NCI-H526 (cell line): ENCODE results near the gene SHQ1.
A peak's percentile ranks its signal among the peaks of the same experiment; 100 is the strongest.
"Not testable (repeated sequence)": the region's sequence is repeated elsewhere in the genome, so short reads cannot be mapped to it uniquely, and the experiment has no call there.

ENCODE experiments used
- DNase-seq, 2 experiments: peaks; one replicate each; lab custom pipeline; 2025; lab: John Stamatoyannopoulos, UW

Gene SHQ1

DNA sequence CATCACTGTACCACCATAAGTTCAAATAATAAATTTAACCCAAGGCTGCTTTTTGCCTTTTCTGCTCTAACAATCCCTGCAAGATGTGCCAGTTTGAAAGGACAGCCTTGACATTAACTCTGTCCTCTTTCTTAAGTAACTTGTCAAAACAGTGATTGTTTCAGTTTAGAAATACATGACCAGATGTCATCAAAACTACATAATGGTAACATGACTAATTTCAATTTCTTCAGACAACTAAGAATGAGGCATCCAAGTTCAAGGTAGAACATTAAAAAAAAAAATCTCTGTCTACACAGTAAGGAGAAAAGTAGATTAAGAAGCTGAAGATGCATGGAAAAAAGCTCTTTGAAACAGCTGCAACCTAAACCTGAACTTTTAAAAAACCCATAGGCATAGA, 47.4 kb downstream of the SHQ1 start:
- no peak for DNase-seq

DNA sequence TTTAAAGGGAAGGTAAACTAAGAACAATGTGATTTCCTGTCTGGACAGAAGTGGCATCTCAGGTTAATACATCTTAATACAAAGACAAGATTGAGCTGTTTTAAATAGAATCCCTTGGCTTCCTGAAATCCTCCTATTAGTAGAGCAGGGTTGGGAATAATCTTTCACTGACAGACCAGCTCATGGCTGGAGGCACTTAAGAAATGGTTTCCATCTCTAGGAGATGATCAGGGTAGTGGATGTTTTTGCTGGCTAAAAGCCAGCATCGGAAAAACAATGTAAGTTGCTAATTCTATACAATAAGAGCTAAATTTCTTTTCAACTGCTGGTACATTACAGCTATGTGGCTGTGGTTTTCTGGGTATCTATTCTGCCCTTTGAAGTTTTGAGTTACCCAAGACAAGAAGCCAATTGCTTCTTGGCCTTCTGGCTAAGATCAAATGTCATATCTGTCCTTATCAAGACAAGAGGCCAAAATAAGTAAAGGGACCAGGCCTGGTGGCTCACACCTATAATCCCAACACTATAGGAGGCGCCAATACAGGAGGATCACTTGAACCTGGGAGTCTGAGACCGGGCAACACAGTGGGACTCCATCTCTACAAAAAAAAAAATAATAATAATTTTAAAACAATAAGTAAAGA, 49.6 kb downstream of the SHQ1 start:
- DNase-seq: no peak

DNA sequence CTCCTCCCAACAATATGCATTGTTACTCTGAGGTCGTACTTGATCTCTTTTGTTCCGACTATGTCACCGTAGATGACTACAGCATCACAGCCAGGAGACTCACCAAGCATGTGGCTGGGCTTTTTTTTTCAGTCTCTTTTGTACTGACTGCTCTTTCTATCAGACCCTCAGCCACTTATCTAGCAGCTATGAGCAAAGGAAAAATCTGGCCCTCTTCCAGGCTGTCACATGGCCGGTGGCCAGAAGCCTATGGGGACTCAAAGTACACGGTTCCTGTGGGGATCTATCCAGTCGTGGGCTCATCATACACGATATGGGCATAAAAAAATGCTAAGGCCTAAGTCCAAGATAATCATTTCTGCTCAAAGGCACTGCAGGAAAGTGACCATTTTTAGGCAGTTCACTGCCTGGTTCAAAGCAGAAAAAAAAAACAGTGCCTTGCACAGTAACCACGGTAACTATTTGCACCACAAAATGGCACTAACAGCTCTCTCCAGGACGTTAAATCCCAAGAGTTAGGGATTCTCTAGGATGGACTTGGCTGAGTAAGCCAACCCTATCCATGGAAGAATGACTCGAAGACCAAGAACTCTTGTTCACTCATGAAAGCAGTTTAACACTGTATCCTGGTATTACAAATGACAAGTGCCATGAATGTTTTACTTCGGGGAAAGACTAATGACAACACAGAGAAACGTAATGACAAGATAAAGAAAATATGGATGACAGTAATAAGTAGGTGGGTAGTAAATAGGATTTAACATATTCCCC, 50.3 kb downstream of the SHQ1 start:
- no peak for DNase-seq

DNA sequence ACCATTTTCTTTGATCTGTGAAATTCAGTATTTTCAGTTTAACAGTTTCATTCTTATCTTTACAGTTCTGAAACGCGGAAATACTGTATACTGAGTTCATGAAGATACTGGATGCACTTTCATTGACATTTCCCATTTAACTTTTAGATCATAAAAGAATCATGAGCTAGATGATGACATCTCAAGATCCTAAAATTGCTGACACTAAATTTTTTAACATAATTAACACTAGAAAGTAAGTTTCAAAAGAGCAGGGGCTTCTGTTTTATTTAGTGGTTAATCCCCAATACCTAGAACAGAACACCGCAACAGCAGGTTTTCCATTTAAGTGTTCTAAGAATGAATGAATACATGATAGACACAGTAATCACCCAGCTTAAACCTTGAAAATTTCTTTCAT, 54.2 kb downstream of the SHQ1 start:
- DNase-seq: no peak

DNA sequence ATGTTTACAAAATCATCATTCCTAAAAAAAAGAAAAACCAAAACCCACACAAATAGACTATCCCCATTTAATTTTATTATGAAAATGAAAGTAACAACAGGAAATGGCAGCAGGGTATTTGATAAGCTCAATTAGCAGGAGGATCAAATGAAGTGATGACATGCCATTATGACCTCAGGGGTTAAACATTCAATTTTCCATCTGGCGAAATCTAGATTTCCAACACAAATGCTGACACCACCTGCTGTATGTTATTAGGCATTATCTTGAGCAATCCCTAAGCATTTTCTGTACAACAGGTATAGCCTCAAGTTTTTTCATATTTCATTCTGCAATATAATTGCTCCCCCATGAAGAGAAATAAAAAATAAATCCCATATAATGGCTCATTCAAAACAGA, 57.1 kb downstream of the SHQ1 start:
- no peak for DNase-seq

DNA sequence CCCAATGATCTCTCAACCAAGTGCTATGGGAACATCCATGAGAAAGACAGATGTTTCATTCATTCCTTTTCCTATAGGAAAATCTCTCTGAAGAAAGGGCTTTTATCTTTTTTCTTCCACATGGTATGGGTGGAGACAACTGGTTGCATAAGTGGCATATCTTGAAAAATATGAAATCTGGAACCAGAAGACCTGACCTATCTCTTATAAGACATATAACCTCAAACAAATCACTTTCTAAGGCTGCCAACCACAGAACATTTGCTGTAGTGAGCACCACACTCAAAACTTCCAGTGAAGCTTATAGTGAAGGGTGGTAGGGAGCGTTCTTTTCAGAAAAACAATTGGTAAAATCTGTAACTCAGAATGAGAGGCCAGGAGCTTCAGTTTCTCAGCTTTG, 58.5 kb downstream of the SHQ1 start:
- no peak for DNase-seq

DNA sequence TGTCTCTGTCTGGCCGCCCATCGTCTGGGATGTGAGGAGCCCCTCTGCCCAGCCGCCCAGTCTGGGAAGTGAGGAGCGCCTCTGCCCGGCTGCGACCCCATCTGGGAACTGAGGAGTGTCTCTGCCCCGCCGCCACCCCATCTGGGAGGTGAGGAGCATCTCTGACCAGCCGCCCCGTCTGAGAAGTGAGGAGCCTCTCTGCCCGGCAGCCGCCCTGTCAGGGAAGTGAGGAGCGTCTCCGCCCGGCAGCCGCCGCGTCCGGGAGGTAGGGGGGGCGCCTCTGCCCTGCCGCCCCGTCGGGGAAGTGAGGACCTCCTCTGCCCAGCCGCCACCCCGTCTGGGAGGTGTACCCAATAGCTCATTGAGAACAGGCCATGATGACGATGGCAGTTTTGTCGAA, 60.0 kb downstream of the SHQ1 start:
- not testable (repeated sequence) for DNase-seq

DNA sequence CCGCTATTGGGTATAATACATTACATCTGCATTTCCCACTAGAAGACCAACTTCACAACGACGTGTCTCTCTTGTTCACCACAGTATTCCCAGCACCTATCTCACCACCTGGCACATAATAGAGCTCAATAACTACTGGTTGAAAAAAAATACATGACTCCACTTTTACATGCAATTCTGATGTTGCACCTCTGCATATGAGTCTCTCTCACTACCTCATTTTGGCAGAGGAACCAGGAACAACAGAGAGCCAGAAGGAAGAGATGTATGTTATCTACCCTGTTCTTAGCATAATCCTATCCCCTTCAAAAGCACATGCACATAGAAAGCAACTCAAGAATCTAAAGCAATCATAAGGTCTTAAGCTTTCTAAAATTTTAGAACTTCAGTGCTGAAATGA, 61.6 kb downstream of the SHQ1 start:
- DNase-seq: no peak

DNA sequence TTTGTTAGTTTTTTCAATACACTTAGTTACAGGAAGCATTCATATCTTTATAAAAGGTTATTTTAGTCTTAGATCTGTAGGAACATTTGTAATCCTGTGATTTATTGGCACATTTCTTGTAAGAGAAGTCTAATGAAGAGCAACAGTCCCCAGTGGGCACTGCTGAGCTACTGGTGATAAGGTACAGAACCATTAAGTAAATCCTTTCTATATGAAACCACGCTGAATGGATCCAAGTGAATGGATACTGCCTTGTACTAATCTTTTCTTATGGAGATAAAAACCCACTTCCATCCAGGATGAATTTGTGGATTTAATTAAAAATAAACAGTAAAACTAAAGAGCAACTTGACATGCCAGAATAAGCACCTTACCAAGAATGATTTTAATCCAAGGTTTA, 64.0 kb downstream of the SHQ1 start:
- no peak for DNase-seq

DNA sequence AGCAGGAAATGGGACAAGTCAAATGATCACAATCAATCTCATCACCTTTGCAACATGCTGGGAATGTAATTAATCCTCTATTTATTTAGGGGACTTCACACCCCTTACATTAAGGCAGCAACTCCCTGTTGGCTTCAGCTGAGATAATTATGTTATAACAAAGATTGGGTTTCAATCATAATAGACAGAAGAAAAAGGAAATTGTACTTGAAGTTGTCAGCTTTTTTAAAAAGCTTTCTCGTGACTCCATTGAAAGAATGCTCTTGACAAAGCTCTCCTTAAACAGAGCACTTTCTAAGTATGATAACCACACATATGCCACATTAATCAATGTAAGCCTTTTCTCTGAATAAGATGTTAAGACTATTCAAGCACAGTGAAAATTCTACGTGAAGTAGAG, 65.7 kb downstream of the SHQ1 start:
- no peak for DNase-seq

DNA sequence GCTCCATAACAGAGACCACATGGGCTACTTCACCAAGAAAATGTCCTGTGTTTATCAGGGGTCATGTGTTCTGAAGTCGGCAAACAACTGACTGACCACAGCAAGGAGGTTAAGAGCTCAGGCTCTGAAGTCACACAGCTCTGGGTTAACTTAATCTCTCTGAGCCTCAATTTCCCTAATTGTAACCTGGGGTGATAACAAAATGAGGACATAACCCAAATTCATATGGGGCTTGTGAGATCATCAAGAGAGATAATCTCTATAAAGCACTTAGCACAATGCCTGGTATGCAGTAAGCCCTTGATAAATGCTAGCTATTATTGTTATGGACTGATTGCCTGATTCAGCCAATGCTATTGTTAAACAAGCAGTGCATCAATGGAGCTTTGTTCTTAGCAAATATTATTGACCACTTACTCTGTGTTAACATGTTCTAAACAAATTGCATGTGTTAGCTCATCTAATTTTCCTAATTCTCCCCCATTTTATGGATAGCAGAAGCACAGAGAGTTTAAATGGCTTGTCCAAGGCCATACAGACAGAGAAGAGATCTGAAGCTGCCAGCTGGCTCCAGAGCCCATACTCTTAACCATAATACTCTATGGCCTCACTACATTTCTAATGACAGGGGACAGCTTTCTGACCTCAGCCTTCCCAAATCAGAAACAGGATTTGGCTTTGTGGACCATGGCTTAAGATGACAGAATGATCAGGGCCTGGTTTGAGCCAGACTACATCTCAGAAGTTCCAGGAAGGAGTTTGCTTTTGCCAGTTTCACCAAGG, 78.3 kb downstream of the SHQ1 start:
- no peak for DNase-seq

DNA sequence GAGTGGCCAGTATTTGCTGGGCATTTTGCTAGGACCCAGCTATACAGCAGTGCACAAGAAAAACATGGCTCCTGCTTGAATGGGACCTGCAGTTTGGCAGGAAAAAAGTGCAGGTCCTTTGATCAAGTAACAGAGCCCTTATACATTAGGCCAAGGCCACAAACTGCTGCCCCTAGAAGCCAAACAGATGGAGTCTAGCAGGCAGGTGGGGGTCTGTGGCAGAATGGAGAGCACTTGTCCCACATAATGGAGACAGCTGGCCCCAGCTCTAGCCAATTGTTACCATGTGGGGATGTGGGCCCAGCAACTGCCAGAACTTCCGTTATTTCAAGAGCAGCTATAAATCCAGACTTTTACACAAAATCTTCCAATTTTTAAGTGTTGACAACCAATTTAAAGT, 79.3 kb downstream of the SHQ1 start:
- DNase-seq: no peak

DNA sequence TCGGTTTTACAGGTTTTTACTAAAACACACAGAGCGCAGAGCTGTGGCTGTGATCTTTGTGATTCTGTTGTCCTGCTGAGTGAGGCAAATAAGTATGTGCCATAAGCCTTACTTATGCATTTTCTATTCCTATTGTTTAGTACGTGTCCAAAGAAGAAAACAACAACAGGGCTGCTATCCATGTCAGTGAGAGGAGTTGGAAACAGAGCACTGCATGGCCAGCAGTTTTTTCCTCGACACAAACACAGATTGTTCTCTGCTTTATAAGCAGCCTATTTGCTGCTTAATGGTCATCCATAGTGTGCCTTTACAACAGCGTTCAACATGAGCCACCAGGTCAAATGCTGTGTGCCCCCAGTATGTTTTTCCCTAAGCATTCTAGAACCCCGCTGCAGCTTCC, 79.8 kb downstream of the SHQ1 start:
- no peak for DNase-seq

DNA sequence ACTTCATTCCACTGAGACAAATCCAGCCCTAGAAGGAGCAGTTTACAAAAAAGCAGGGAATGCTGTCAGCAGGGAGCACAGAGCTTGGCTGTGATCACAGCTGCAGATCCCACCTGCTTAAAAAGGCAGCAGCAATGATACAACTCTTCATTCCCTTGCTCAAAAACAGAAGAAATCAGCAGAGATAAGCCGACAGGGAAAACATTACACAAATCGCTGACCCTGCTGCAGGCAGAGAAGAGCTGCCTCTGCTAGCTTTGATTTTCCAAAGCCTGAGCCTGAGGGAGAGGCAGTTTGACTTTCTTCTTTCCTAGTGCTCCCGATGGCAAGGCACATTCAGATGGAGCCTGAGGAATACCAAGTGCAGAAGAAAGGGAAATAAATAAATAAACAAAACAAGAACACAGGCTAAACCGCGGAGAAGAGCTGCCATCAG, 80.2 kb downstream of the SHQ1 start:
- DNase-seq: no peak

DNA sequence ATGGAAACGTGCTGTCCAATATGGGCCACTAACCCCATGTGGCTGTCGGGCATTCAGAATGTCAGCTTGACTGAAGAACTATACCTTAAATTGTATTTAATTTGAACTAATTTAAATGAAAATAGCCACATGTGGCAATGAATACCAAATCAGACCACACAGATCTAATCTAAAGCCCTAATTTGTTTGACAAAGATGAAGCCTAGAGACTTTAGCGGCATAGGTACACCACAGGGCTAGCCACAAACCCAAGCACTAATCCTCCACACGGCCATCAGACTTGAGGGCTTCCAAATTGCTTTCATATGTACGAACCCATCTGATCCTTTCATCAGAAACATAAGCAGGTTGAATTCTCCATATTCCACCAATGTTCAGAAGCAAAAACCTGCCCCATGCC, 81.4 kb downstream of the SHQ1 start:
- no peak for DNase-seq

DNA sequence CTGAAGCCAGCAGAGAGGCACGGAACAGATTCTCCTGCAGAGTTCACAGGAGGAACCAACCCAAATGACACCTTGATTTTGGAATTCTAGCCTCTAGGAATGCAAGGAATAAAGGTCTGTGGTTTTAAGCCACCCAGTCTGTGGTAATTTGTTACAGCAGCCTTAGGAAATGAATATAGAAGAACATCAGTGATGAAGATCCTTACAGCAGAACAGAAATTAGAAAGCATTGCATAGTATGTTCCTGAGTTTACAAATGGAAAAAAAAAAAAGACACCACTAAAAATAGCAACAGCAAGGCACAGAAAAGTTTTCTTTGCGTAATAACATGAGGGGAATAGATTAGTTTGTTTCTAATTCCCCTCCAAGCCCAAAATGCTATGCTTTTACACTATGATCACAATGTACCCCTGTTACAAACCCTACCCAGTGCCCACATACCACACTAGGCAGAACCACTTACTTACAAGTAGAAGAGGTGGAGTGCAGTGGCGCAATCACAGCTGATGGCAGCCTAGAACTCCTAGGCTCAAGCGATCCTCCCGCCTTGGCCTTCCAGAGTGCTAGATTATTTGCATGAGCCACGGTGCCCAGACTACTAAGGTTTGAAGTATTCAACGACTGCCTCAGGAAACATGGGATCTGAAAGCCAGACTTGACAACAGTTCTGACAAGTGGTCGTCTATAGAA, 84.3 kb downstream of the SHQ1 start:
- peak in 1 of 2 experiments; percentile 16 for DNase-seq

DNA sequence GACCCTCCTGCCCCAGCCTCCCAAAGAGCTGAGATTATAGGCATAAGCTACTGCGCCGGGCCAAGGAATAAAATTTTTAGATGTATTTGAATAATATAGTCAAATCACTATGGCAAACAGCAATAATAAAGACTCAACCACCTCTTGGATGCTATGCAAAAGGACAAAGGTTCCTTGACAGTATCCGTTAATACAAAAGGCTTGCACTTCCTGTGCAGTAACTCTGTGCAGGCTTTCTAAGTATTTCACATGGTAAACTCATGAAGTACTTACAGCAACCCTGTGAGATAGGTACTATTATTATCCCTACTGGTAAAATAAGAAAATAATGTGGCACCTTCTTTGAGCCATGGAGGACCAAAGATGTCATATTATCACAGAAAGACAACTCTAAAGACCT, 86.8 kb downstream of the SHQ1 start:
- peak; percentile 25 to 44 for DNase-seq

DNA sequence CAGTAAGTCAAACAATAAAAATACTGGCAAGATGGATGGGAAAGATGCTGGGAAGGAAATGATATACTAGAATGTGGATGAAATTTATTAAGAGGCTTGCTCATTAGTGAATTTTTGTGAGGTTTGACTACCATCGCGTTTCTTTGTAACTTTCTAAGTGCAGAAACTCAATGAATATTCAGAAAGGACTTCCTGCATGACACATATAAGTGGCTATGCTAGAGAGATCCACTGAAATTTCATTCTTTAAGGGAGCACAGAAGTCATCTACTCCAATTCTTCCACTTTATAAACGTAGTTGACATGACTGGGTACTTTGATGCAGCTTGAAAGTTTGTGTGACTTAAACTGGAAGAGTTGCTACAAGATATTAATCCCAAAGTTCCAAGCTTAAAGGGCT, 88.0 kb downstream of the SHQ1 start:
- DNase-seq: no peak

DNA sequence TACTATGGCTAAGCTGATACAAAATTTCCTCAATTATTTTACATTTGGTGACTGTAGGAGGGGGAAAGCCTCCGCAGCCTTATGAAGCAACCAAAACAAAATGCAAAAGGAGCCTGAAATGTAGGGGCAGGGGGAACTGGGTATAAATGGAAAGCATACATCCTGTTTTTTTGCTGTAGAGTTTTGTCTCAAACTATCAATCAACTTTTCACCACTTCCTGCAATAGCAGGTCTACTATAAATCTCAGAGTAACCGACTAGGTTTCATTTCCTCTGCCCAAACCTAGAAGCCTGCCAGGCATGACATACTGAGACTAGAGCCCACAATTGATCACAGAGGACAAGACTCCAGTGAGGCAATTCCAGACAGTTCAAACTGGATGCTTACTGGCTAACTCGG, 91.3 kb downstream of the SHQ1 start:
- no peak for DNase-seq

DNA sequence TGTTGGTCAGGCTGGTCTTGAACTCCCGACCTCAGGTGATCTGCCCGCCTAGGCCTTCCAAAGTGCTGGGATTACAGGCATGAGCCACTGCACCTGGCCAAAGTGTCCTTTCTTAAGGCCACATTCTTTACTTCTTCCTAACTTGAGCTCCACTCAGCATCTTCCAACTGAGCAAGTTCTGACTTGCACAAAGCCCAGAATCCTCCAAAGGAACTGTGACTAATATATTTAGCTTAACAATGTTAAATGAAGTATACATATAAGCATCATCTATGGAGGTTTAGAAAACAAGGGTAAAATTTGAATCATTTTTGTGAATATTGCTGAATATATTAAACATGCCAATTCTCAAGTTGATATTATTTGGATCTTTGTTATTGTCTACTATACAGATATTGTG, 93.7 kb downstream of the SHQ1 start:
- no peak for DNase-seq

DNA sequence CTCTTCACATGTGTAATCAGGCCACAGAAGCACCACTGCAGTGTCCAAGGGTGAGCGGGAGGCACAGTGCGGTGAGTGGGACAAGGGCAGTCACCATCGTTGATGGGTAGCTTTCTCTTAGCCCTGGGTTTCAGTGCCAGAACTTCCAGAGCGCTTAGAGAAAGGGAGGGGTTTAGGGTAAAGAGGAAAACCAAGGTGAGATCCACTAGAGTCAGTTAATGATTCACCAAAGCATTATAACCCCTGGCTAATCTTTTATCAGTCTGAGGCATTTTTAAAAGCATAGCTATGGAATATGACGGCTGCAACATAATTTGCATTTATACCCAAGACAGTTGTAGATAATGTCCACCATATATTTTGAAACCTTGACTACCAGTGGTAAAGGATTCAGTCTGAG, 94.8 kb downstream of the SHQ1 start:
- DNase-seq: peak; percentile 61 to 67

DNA sequence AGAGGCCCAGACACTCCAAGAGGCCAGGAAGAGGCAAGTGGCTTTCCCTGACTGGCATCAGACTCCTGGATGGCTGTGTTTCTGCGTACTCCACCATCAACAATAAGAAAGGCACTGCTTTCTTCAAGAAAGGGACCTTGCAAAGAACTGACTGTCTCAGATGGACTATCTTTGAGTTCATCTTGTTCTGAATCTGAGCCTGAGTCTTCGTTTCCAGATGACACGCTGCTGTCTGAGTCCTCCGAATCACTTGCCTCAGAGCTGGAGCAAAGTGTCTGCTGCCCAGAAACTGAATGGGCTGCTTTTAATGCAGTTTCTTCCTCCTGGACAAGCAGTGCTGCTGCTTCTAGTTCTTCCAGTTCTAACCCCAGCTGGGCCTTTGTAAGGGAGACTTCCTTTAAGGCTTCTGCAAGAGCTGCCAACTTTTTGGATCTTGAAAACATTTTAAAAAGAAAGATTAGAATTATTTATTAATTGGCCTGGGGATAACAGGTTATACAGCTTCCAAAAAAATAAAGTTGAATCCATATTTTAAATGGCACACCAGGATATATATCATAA, 97.8 kb downstream of the SHQ1 start:
- no peak for DNase-seq
